ENCODE results near the gene ITSN1. TPM values are rescaled to one million over a fixed set of nuclear protein-coding genes. Genes with fewer than 3 reads are reported as not detected.

ITSN1 gene
- total RNA-seq, 3 donors from 2014 or later (not counting 1 experiment from before 2014, with no cell fraction given): 1.5 to 5.1 (median 2.7) TPM

- intact Hi-C loops (cut with micrococcal nuclease): no loop called here
- no peaks in the 10 kb centered on the region for H3K4me1 ChIP-seq (ENCODE audit: control insufficient read depth, insufficient read depth, low read length)
- Mint-ChIP-seq H3K4me3 (no peak overlapping the region), H3K27ac (no peak overlapping the region), H3K4me1 (no peaks in the 10 kb centered on the region), H3K27me3 (ENCODE audit: low read depth in 2 of 2) (peaks cover 6 to 13% of the 10 kb centered on the region in 2 donors), H3K36me3 (no peaks in the 10 kb centered on the region), H3K9me3 (no peaks in the 10 kb centered on the region)
- H3K27ac ChIP-seq (ENCODE audit: low read length): no peak overlapping the region
- DNase-seq (no peak), ATAC-seq (no peak)
- no peaks in the 10 kb centered on the region for H3K27me3 ChIP-seq (ENCODE audit: control insufficient read depth, insufficient read depth, low read length)
- no peaks in the 10 kb centered on the region for H3K9me3 ChIP-seq (ENCODE audit: control insufficient read depth, insufficient read depth, low read length)
- H3K36me3 ChIP-seq (ENCODE audit: control insufficient read depth, insufficient read depth, low read length): no peaks in the 10 kb centered on the region
- TF ChIP-seq, protein P1, sequence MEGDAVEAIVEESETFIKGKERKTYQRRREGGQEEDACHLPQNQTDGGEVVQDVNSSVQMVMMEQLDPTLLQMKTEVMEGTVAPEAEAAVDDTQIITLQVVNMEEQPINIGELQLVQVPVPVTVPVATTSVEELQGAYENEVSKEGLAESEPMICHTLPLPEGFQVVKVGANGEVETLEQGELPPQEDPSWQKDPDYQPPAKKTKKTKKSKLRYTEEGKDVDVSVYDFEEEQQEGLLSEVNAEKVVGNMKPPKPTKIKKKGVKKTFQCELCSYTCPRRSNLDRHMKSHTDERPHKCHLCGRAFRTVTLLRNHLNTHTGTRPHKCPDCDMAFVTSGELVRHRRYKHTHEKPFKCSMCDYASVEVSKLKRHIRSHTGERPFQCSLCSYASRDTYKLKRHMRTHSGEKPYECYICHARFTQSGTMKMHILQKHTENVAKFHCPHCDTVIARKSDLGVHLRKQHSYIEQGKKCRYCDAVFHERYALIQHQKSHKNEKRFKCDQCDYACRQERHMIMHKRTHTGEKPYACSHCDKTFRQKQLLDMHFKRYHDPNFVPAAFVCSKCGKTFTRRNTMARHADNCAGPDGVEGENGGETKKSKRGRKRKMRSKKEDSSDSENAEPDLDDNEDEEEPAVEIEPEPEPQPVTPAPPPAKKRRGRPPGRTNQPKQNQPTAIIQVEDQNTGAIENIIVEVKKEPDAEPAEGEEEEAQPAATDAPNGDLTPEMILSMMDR (IDR thresholded peaks at IDR 0.05): no peak
- H3K4me3 ChIP-seq (ENCODE audit: low read length): no peak overlapping the region
- 86% methylated on average over 1 of the region's 2 CpGs for WGBS (ENCODE audit: insufficient coverage)
These were observed 125.7 kb downstream of the ITSN1 start for GRCh38 chr21:33767960-33768359.

GRCh38 chr21:33769057-33769456, 126.8 kb downstream of the ITSN1 start:
- WGBS (ENCODE audit: insufficient coverage): no CpG with 5 or more reads among the region's 1 CpG
- no peaks in the 10 kb centered on the region for H3K4me1 Mint-ChIP-seq
- H3K27me3 ChIP-seq (ENCODE audit: control insufficient read depth, insufficient read depth, low read length): no peaks in the 10 kb centered on the region

DNA sequence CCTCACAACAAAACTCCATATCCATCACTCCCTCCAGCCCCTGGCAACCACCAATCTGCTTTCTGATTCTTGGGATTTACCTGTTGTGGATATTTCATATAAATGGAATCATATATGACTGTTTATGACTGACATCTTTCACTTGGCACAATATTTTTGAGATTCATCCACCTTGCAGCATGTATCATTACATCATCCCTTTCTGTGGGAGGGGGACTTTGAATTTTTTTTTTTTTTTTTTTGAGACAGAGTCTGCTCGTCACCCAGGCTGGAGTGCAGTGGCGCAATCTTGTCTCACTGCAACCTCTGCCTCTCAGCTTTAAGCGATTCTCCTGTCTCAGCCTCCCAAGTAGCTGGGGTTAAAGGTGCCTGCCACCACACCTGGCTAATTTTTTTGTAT, 128.2 kb downstream of the ITSN1 start:
- Histone ChIP-seq H3K27me3 (ENCODE audit: control insufficient read depth, insufficient read depth, low read length) (no peaks in the 10 kb centered on the region), H3K4me3 (ENCODE audit: low read length) (no peak overlapping the region), H3K9me3 (ENCODE audit: control insufficient read depth, insufficient read depth, low read length) (no peaks in the 10 kb centered on the region), H3K4me1 (ENCODE audit: control insufficient read depth, insufficient read depth, low read length) (no peaks in the 10 kb centered on the region), H3K27ac (ENCODE audit: low read length) (no peak overlapping the region), H3K36me3 (ENCODE audit: control insufficient read depth, insufficient read depth, low read length) (no peaks in the 10 kb centered on the region)
- intact Hi-C loops (cut with micrococcal nuclease): no loop called here
- Mint-ChIP-seq H3K4me3 (no peak overlapping the region), H3K27me3 (ENCODE audit: low read depth in 2 of 2) (peaks cover 0 to 13% of the 10 kb centered on the region in 2 donors), H3K9me3 (no peaks in the 10 kb centered on the region), H3K36me3 (no peaks in the 10 kb centered on the region), H3K27ac (no peak overlapping the region), H3K4me1 (no peaks in the 10 kb centered on the region)
- ATAC-seq: no peak
- DNase-seq: no peak
- WGBS (ENCODE audit: insufficient coverage): 92% methylated on average over 3 of the region's 3 CpGs
- TF ChIP-seq, protein P1 (IDR thresholded peaks at IDR 0.05): no peak

More at GRCh38 chr21:33769057-33769456, 126.8 kb downstream of the ITSN1 start:
- no peak overlapping the region for H3K27ac Mint-ChIP-seq
- no peaks in the 10 kb centered on the region for H3K9me3 Mint-ChIP-seq
- Histone ChIP-seq H3K27ac (ENCODE audit: low read length) (no peak overlapping the region), H3K4me3 (ENCODE audit: low read length) (no peak overlapping the region), H3K4me1 (ENCODE audit: control insufficient read depth, insufficient read depth, low read length) (no peaks in the 10 kb centered on the region), H3K9me3 (ENCODE audit: control insufficient read depth, insufficient read depth, low read length) (no peaks in the 10 kb centered on the region), H3K36me3 (ENCODE audit: control insufficient read depth, insufficient read depth, low read length) (no peaks in the 10 kb centered on the region)
- intact Hi-C loops (cut with micrococcal nuclease): no loop called here
- DNase-seq: no peak
- no peak overlapping the region for H3K4me3 Mint-ChIP-seq
- ATAC-seq: no peak
- no peaks in the 10 kb centered on the region for H3K36me3 Mint-ChIP-seq
- TF ChIP-seq, protein P1 (IDR thresholded peaks at IDR 0.05): no peak
- H3K27me3 Mint-ChIP-seq (ENCODE audit: low read depth in 2 of 2): peaks cover 0 to 13% of the 10 kb centered on the region in 2 donors

GRCh38 chr21:33771976-33772375, 129.7 kb downstream of the ITSN1 start:
- Mint-ChIP-seq H3K9me3 (no peaks in the 10 kb centered on the region), H3K36me3 (no peaks in the 10 kb centered on the region), H3K4me3 (no peak overlapping the region), H3K27ac (no peak overlapping the region), H3K4me1 (no peaks in the 10 kb centered on the region), H3K27me3 (ENCODE audit: low read depth in 2 of 2) (peaks cover 0 to 8% of the 10 kb centered on the region in 2 donors)
- 96% methylated on average over 18 of the region's 18 CpGs for WGBS (ENCODE audit: insufficient coverage)
- H3K27me3 ChIP-seq (ENCODE audit: control insufficient read depth, insufficient read depth, low read length): no peaks in the 10 kb centered on the region
- DNase-seq (no peak), ATAC-seq (no peak)
- no peaks in the 10 kb centered on the region for H3K9me3 ChIP-seq (ENCODE audit: control insufficient read depth, insufficient read depth, low read length)
- no peaks in the 10 kb centered on the region for H3K4me1 ChIP-seq (ENCODE audit: control insufficient read depth, insufficient read depth, low read length)
- intact Hi-C loops (cut with micrococcal nuclease): no loop called here
- TF ChIP-seq, protein P1 (IDR thresholded peaks at IDR 0.05): no peak
- H3K27ac ChIP-seq (ENCODE audit: low read length): no peak overlapping the region
- H3K36me3 ChIP-seq (ENCODE audit: control insufficient read depth, insufficient read depth, low read length): no peaks in the 10 kb centered on the region
- H3K4me3 ChIP-seq (ENCODE audit: low read length): no peak overlapping the region
